ENCODE measurements around the gene IL13RA1. TPM values are rescaled to one million over a fixed set of nuclear protein-coding genes. Genes with fewer than 3 reads are reported as not detected.
A peak's percentile ranks its signal among the peaks of the same experiment; 100 is the strongest.

Gene IL13RA1
- total RNA-seq, 4 donors from 2014 or later = 34.8 to 61.2 (median 46.9) TPM

DNA sequence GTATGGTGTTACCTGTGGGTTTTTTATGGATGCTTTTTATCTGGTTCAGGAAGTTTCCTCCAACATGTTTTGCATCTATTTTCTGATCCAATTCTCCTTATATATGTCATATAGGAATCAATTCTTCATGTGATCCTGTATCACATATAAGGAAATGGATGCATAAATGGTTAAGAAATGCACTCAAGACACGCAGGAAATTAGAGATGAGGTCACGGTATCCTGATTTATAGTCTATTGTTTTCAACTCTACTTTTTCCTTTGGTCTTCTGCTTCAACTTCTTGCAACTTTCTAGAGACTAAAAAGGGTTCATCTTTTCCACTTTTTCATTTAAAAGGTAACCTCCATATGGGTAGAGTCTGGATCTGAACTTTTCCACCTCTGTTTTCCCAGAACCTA lies 33.6 kb upstream of the IL13RA1 start:
- DNase-seq (ENCODE audit: low spot score in 2 of 2) = no peak
- H3K4me1 ChIP-seq = no peaks in the 10 kb centered on the region
- H3K9me3 ChIP-seq = no peaks in the 10 kb centered on the region
- H3K27me3 ChIP-seq = no peaks in the 10 kb centered on the region
- no peak overlapping the region for H3K27ac ChIP-seq
- TF ChIP-seq, protein P1, sequence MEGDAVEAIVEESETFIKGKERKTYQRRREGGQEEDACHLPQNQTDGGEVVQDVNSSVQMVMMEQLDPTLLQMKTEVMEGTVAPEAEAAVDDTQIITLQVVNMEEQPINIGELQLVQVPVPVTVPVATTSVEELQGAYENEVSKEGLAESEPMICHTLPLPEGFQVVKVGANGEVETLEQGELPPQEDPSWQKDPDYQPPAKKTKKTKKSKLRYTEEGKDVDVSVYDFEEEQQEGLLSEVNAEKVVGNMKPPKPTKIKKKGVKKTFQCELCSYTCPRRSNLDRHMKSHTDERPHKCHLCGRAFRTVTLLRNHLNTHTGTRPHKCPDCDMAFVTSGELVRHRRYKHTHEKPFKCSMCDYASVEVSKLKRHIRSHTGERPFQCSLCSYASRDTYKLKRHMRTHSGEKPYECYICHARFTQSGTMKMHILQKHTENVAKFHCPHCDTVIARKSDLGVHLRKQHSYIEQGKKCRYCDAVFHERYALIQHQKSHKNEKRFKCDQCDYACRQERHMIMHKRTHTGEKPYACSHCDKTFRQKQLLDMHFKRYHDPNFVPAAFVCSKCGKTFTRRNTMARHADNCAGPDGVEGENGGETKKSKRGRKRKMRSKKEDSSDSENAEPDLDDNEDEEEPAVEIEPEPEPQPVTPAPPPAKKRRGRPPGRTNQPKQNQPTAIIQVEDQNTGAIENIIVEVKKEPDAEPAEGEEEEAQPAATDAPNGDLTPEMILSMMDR (IDR thresholded peaks at IDR 0.05) = no peak
- TF ChIP-seq POLR2A (IDR thresholded peaks at IDR 0.05) (no peak), EP300 (IDR thresholded peaks at IDR 0.05) (no peak)
- no peak overlapping the region for H3K4me3 ChIP-seq
- no peaks in the 10 kb centered on the region for H3K36me3 ChIP-seq
- WGBS, 2 donors = 20 to 37% methylated on average over 2 of the region's 2 CpGs

DNA sequence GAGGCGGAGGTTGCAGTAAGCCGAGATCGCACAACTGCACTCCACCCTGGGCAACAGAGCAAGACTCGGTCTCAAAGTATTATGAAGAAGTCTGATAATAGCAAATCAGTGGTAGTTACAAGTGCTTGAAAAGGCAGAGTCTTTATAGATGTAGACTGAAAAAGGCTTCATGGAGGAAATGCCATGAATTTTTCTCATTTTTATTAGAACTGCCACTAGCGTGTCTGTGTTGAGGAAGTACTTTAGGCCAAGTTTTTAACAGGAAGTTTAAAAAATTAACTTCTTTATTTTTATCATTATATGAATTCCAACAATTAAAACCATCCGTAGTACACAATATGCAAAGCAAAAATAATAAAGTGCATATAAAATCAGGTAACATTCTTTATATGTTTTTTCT lies 32.8 kb upstream of the IL13RA1 start:
- WGBS, 2 donors = 39 to 61% methylated on average over 6 of the region's 6 CpGs
- DNase-seq (ENCODE audit: low spot score in 2 of 2) = no peak
- Histone ChIP-seq H3K9me3 (no peaks in the 10 kb centered on the region), H3K36me3 (no peaks in the 10 kb centered on the region), H3K27ac (no peak overlapping the region), H3K4me1 (no peaks in the 10 kb centered on the region), H3K4me3 (no peak overlapping the region), H3K27me3 (no peaks in the 10 kb centered on the region)
- TF ChIP-seq EP300 (IDR thresholded peaks at IDR 0.05) = no peak
- TF ChIP-seq, protein P1 (IDR thresholded peaks at IDR 0.05) = no peak
- TF ChIP-seq POLR2A (IDR thresholded peaks at IDR 0.05) = no peak

DNA sequence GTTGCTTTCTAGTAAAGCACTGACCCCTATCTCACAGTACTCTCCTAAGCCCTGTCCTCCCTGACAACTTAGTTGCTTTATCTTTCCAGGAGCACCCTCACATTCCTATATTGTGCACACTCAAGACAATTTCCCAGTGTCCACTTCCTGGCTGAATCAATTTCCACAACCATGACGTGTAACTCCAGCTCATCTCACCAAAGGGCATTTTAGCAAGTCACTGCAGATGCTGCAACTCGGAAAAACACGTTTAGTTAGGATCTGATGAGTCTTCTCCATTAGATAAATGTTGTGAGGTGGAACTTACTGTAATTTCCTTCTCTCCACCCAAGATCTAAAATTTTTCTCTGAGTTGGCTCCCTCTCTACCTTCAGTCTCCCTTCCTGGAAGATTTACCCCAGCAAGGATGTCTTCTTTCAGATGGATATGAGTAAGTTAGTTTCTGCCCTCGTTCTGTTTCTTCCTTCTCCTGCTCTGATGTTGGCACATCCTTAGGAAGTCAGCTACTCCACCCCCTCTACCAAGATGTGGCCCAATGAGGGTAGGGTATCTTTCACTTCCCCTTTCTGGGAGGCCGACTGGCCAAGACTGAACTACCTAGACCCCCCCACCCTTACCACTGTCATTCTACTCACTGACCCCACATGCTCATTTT lies 28.8 kb upstream of the IL13RA1 start:
- WGBS, 2 donors = 65 to 67% methylated on average over 5 of the region's 5 CpGs
- H3K27ac ChIP-seq = no peak overlapping the region
- no peaks in the 10 kb centered on the region for H3K9me3 ChIP-seq
- no peak for DNase-seq (ENCODE audit: low spot score in 2 of 2)
- no peaks in the 10 kb centered on the region for H3K36me3 ChIP-seq
- no peak overlapping the region for H3K4me3 ChIP-seq
- TF ChIP-seq POLR2A (IDR thresholded peaks at IDR 0.05) (no peak), EP300 (IDR thresholded peaks at IDR 0.05) (peak in 1 of 2 donors; percentile 23)
- TF ChIP-seq, protein P1 (IDR thresholded peaks at IDR 0.05) = no peak
- H3K27me3 ChIP-seq = no peaks in the 10 kb centered on the region
- H3K4me1 ChIP-seq = no peaks in the 10 kb centered on the region

DNA sequence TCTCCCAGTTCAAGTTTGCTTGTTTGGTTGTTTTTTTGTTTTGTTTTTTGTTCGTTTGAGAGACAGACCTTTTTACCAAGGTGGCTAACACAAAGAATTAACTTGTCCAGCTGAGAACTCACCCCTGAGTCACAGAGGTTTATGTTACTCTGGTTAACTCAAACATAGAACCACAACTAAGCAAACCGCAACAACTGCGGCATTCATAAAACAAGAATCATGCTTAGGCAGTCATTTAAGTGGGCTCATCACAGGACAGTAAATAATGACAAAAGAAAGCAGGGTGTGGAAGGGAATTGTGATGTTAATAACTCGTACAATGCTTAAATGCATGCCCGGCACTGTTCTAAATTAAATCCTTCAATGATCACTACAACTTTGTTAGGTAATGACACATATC lies 24.7 kb upstream of the IL13RA1 start:
- H3K36me3 ChIP-seq = no peaks in the 10 kb centered on the region
- 80 to 87% methylated on average over 5 of the region's 5 CpGs for WGBS, 2 donors
- H3K4me1 ChIP-seq = no peaks in the 10 kb centered on the region
- H3K27ac ChIP-seq = no peak overlapping the region
- H3K4me3 ChIP-seq = no peak overlapping the region
- TF ChIP-seq POLR2A (IDR thresholded peaks at IDR 0.05) (no peak), EP300 (IDR thresholded peaks at IDR 0.05) (no peak)
- TF ChIP-seq, protein P1 (IDR thresholded peaks at IDR 0.05) = no peak
- DNase-seq (ENCODE audit: low spot score in 2 of 2) = no peak
- H3K27me3 ChIP-seq = no peaks in the 10 kb centered on the region
- no peaks in the 10 kb centered on the region for H3K9me3 ChIP-seq

DNA sequence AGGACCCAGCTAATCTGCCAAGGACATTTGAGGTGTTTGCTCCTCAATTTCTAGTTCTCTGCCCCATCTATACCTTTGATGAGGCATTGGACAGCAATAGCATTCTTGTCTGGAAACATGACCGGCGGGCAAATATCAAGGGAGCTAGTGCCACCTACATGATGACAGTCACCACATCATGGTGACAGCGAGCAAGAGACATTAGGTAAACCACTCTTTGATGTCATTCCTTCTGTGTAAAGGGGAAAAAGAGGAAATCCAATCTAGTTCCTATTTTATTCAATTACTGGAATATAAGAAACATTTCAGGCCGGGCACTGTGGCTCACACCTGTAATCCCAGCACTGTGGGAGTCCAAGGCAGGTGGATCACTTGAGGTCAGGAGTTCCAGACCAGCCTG lies 20.7 kb upstream of the IL13RA1 start:
- Histone ChIP-seq H3K27ac (no peak overlapping the region), H3K9me3 (no peaks in the 10 kb centered on the region), H3K4me1 (no peaks in the 10 kb centered on the region), H3K4me3 (no peak overlapping the region), H3K27me3 (no peaks in the 10 kb centered on the region), H3K36me3 (no peaks in the 10 kb centered on the region)
- TF ChIP-seq POLR2A (IDR thresholded peaks at IDR 0.05) (no peak), EP300 (IDR thresholded peaks at IDR 0.05) (no peak)
- TF ChIP-seq, protein P1 (IDR thresholded peaks at IDR 0.05) = no peak
- WGBS, 2 donors = 81 to 83% methylated on average over 4 of the region's 4 CpGs
- no peak for DNase-seq (ENCODE audit: low spot score in 2 of 2)
